ENCODE data around the gene ADK. TPM values are rescaled to one million over a fixed set of nuclear protein-coding genes. Genes with fewer than 3 reads are reported as not detected.
A peak's percentile ranks its signal among the peaks of the same experiment; 100 is the strongest.
"Not testable (repeated sequence)": the region's sequence is repeated elsewhere in the genome, so short reads cannot be mapped to it uniquely, and the experiment has no call there.

Gene ADK
- total RNA-seq, 2 experiments from 2014 or later = 56.5 to 57.4 TPM

DNA sequence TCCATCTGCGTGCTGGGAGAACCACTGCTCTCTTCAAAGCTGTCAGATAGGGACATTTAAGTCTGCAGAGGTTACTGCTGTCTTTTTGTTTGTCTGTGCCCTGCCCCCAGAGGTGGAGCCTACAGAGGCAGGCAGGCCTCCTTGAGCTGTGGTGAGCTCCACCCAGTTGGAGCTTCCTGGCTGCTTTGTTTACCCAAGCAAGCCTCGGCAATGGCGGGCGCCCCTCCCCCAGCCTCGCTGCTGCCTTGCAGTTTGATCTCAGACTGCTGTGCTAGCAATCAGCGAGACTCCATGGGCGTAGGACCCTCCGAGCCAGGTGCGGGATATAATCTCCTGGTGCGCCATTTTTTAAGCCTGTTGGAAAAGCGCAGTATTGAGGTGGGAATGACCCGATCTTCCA, 422.5 kb downstream of the ADK start:
- Mint-ChIP-seq H3K36me3 (peaks cover 55% of the 10 kb centered on the region), H3K4me1 (peaks cover 17% of the 10 kb centered on the region)
- H3K9me3 Mint-ChIP-seq, H3K4me3 Mint-ChIP-seq, H3K27ac Mint-ChIP-seq, DNase-seq, H3K27me3 Mint-ChIP-seq: not testable (repeated sequence)

DNA sequence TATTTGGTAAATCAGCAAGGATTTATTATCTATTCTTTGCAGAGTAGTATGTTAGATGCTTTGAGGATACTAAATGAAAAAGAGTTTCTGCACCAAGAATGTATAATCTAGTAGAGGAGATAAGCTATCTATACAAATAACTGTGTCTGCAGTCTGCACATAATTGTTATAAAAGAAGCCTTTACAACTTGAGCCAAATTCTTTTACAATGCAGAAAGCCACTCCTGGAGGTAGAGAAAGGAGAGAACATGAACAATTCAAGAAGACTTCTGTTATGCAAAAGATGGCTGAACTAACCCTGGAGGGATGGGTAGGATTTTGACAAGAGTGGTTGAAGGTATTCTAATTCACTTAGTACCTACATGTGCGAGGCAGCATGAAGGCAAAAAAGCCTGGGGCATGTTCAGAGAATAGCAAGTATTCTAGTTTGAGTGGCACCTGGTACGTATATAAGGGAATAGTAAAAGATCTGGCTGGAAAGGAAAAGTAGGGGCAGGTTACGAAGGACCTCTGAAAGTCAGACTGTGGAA, 424.2 kb downstream of the ADK start:
- DNase-seq = no peak
- H3K4me1 Mint-ChIP-seq = peaks cover 17% of the 10 kb centered on the region
- H3K27ac Mint-ChIP-seq = no peak overlapping the region
- H3K9me3 Mint-ChIP-seq = peaks cover 7% of the 10 kb centered on the region
- no peak overlapping the region for H3K4me3 Mint-ChIP-seq
- peaks cover 57% of the 10 kb centered on the region for H3K36me3 Mint-ChIP-seq
- no peaks in the 10 kb centered on the region for H3K27me3 Mint-ChIP-seq

DNA sequence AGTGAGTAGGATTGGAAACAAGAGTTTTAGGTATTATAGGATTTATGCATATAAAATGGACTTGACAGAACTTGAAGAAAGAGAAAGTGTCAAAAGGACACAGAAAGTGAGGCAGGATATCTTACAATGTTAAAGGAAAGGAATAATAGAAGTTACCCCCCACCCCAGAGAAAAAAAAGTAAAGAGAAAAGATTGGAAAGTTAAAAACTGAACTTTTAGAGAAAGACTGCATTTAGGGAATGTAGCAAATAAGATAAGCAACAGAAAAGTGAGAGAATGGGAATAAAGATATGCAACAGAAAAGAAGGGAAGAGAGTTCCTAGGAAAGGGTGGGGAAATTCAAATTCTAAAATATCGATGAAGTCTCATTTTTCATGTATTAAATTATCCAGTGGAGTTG, 424.9 kb downstream of the ADK start:
- peaks cover 17% of the 10 kb centered on the region for H3K4me1 Mint-ChIP-seq
- H3K4me3 Mint-ChIP-seq = peak overlapping the region; percentile 35
- H3K27ac Mint-ChIP-seq = peak overlapping the region; percentile 32
- no peak for DNase-seq
- peaks cover 60% of the 10 kb centered on the region for H3K36me3 Mint-ChIP-seq
- peaks cover 10% of the 10 kb centered on the region for H3K9me3 Mint-ChIP-seq
- no peaks in the 10 kb centered on the region for H3K27me3 Mint-ChIP-seq

DNA sequence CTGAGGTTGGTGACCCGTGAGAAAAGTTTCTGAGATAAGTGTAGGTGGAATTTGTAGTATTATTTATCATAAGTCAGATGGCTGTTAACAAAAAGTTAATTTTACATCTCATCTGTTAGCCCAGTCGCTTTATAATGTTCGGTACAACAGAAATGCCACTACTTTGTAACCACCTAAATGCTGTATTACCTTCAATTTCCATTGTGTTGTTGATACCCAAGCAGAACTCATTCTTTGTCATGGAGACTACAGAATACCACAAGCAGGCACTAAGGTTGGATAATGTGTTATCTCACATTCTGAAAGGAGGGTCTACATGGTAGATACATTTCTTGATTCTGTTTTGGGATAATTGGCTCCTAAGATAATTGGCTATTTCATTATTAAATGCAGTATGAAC, 425.6 kb downstream of the ADK start:
- H3K9me3 Mint-ChIP-seq = peaks cover 15% of the 10 kb centered on the region
- no peak for DNase-seq
- H3K4me1 Mint-ChIP-seq = peaks cover 21% of the 10 kb centered on the region
- H3K36me3 Mint-ChIP-seq = peaks cover 62% of the 10 kb centered on the region
- H3K4me3 Mint-ChIP-seq = no peak overlapping the region
- peak overlapping the region; percentile 26 for H3K27ac Mint-ChIP-seq
- H3K27me3 Mint-ChIP-seq = no peaks in the 10 kb centered on the region

DNA sequence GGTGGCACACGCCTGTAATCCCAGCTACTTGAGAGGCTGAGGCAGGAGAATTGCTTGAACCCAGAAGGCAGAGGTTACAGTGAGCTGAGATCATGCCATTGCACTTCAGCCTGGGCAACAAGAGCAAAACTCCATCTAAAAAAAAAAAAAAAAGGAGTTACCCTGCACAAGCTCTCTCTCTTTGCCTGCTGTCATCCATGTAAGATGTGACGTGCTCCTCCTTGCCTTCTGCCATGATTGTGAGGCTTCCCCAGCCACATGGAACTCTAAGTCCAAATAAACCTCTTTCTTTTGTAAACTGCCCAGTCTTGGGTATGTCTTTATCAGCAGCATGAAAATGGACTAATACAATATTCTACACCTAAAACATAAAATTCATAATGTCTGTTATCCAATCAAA, 429.4 kb downstream of the ADK start:
- H3K36me3 Mint-ChIP-seq = peaks cover 47% of the 10 kb centered on the region
- H3K9me3 Mint-ChIP-seq = peaks cover 12% of the 10 kb centered on the region
- H3K4me3 Mint-ChIP-seq, H3K27ac Mint-ChIP-seq, H3K27me3 Mint-ChIP-seq, DNase-seq: not testable (repeated sequence)
- H3K4me1 Mint-ChIP-seq = peaks cover 41% of the 10 kb centered on the region

DNA sequence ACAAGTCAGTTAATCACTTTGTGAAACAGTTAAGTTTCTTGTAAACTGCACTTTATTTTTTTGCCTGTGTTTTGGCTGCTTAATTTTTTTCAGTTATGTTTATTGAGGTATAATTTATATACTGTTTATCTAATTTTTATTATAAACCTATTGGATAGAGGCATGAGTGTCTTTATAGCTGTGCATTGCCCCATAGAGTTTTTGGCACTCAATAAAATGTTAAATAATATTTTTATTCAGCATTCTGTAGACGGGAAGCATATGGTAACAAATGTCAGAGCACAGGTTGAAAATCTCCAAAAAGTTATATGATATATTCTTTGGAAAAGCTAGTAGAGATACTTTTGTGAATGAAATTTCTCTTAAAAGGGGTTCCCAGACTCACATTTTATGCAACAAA, 431.5 kb downstream of the ADK start:
- Mint-ChIP-seq H3K9me3 (peaks cover 12% of the 10 kb centered on the region), H3K36me3 (peaks cover 41% of the 10 kb centered on the region), H3K4me1 (peaks cover 40% of the 10 kb centered on the region), H3K4me3 (no peak overlapping the region), H3K27ac (no peak overlapping the region), H3K27me3 (no peaks in the 10 kb centered on the region)
- no peak for DNase-seq

DNA sequence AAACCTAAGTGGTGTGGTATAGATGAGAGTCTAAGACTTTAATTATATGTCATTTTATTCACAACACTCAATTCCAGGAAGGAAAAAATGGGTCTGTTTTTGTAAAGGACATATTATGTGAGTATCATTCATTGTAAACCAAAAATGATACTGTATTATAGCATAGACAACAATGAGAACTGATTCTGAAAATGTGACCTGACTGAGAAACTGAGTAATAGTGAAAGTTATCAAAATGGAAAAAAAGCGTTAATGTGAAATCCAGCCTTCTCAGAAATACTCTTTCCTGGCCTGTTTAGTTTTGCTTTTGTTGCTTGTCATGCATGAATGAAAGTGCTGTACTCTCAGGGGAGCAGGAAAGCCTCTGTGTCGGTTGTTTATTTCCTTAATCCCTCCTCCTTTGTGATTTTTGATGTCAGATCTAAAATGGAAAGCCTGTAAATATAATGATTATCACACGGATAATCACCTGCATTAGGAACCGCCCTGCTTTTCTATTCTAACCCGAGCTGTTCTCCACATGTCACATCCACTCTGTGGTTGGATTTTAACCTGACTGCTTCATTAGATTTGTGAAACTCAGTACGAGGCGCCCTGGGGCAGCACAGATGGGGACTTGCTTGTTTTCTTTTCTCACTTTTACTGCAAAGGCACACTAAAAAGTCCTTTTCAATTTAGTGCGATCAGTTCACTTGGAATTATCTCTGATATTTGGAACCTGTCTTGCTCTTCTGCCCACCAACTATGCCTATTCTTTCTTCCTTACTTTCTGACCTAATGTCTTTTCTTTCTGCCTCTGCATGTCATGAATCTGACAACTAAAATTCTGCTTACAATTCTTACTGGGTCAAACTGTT, 434.4 kb downstream of the ADK start:
- peaks cover 10% of the 10 kb centered on the region for H3K9me3 Mint-ChIP-seq
- H3K4me3 Mint-ChIP-seq = peak overlapping the region; percentile 79
- H3K36me3 Mint-ChIP-seq = peaks cover 28% of the 10 kb centered on the region
- H3K27ac Mint-ChIP-seq = peak overlapping the region; percentile 94
- no peaks in the 10 kb centered on the region for H3K27me3 Mint-ChIP-seq
- H3K4me1 Mint-ChIP-seq = peaks cover 64% of the 10 kb centered on the region
- peak; percentile 53 for DNase-seq

DNA sequence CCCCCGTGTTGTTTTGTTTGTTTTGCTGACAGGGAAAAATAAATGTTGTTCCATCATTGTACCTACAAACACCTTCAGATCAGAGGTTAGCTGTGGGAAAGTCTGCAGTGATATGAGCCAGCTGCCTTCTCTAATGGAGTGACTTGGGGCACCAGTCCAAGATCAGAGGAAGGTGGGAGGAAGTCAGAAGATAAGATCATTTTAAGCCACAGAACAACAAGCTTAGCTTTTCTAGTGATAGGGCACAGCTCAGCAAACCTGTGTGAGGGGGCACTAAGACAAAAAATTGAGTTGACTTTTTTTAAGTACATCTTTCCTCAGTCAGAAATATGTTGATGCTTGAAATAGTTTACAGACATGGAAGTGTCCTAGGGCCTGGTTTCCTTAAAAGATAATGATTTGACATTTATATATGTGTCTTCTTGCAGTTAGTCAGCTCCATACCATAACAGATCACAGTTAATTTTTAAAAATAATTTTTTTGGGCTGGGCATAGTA, 435.1 kb downstream of the ADK start:
- peak overlapping the region; percentile 94 for H3K27ac Mint-ChIP-seq

DNA sequence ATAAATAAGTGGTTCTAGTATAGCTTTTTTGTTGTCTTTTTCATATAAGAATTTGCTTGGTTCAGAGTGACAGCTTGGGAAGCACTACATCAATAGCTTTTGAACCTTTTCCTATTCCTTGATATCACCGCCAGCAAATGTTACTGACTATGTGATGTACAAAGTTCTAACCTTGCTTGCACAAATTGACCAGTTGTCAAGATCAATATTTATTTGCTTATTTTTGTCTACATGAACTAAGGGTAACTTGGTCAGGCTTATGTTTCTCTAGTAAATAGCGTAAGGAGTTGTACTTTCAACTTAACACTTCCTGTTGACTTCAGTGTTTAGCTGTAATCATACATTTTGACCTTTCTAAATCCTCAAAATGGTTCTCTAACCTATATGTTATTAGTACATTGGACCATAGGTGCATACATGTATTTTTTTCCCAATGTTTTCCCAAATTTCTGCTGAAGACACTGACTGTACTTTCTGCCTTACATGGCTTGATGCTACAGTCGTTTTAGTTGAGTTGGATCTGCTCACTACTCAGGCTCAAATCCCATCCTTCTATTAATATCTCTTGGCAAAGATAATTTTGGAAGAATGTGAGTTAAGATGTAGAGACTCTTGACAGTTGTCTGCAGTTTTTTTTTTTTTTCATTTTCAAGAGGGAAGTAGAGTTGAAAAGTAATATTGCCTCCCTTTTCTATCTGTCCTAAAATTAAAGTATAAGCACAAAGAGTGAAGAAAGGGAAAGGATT, 436.3 kb downstream of the ADK start:
- H3K36me3 Mint-ChIP-seq = peaks cover 21% of the 10 kb centered on the region
- peak overlapping the region; percentile 53 for H3K4me3 Mint-ChIP-seq
- H3K4me1 Mint-ChIP-seq = peaks cover 59% of the 10 kb centered on the region

More for the DNA sequence above, 435.1 kb downstream of the ADK start:
- peak overlapping the region; percentile 79 for H3K4me3 Mint-ChIP-seq
- H3K4me1 Mint-ChIP-seq = peaks cover 64% of the 10 kb centered on the region
- no peaks in the 10 kb centered on the region for H3K27me3 Mint-ChIP-seq
- peaks cover 7% of the 10 kb centered on the region for H3K9me3 Mint-ChIP-seq
- DNase-seq = peak; percentile 47
- H3K36me3 Mint-ChIP-seq = peaks cover 25% of the 10 kb centered on the region

DNA sequence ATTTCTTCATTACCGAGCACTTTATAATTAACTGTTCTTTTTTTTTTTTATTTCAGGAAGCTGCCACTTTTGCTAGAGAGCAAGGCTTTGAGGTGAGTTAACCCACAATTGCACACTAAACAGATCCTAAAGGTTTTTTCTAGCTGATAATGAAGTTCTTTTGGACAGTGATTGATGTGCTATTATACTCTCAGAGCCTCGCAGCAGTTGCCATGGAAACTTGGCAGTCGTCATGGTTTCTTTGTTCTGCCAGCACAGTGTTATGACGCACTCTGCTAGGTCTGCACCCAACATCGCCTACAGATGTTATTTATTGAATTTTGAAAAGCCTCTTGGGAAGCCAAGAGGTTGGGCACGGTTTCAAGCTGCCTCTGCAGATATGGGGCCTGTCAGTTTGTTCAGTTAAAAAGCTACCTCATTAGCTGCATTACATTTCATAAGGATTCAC, 438.2 kb downstream of the ADK start:
- Mint-ChIP-seq H3K4me3 (peak overlapping the region; percentile 40), H3K4me1 (peaks cover 53% of the 10 kb centered on the region)

More for the DNA sequence above, 436.3 kb downstream of the ADK start:
- Mint-ChIP-seq H3K9me3 (peaks cover 2% of the 10 kb centered on the region), H3K27ac (peak overlapping the region; percentile 88), H3K27me3 (no peaks in the 10 kb centered on the region)
- DNase-seq = no peak

DNA sequence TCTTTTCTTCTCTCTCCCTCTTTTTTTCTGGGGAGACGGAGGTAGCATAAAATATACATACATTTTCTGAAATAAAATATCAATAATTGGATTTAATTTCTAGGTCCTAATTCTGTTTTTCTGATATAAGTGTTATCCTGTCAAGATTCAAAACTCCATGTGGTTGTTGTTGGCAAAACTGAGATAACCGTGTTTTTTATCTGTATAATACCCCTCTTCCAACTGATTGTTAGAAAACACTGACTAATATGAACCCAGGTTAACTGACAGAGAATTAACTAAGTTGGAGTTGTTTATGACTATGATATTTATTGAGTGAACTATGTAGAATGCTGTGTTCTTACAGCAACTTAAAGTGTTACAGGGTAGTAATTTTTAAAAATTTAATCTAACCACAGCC, 438.8 kb downstream of the ADK start:
- H3K27ac Mint-ChIP-seq = peak overlapping the region; percentile 86
- no peak overlapping the region for H3K4me3 Mint-ChIP-seq
- H3K27me3 Mint-ChIP-seq = no peaks in the 10 kb centered on the region
- peaks cover 22% of the 10 kb centered on the region for H3K36me3 Mint-ChIP-seq
- peaks cover 49% of the 10 kb centered on the region for H3K4me1 Mint-ChIP-seq
- no peaks in the 10 kb centered on the region for H3K9me3 Mint-ChIP-seq
- no peak for DNase-seq

More for the DNA sequence above, 438.2 kb downstream of the ADK start:
- peak overlapping the region; percentile 86 for H3K27ac Mint-ChIP-seq
- peaks cover 22% of the 10 kb centered on the region for H3K36me3 Mint-ChIP-seq
- no peaks in the 10 kb centered on the region for H3K27me3 Mint-ChIP-seq
- DNase-seq = peak; percentile 85
- H3K9me3 Mint-ChIP-seq = no peaks in the 10 kb centered on the region

DNA sequence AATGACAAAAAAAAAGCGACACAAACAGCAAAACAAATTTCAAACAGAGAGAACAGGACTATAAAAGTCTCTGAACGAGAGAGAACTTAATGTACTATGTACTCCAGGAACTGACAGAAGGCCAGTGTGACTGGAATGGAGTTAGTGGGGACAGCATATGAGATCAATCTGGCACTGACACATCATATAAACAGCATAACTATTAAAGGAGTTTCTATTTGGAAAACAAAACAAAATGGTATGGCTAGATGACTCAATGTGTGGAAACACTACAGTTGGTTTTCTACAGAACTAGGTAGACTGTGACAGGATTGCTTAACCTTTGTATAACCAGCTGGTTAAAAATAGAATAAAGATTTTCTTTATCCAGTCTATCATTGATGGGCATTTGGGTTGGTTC, 442.4 kb downstream of the ADK start:
- Mint-ChIP-seq H3K4me3 (no peak overlapping the region), H3K4me1 (peaks cover 29% of the 10 kb centered on the region), H3K9me3 (no peaks in the 10 kb centered on the region), H3K27ac (no peak overlapping the region), H3K36me3 (peaks cover 18% of the 10 kb centered on the region), H3K27me3 (no peaks in the 10 kb centered on the region)
- DNase-seq = no peak

DNA sequence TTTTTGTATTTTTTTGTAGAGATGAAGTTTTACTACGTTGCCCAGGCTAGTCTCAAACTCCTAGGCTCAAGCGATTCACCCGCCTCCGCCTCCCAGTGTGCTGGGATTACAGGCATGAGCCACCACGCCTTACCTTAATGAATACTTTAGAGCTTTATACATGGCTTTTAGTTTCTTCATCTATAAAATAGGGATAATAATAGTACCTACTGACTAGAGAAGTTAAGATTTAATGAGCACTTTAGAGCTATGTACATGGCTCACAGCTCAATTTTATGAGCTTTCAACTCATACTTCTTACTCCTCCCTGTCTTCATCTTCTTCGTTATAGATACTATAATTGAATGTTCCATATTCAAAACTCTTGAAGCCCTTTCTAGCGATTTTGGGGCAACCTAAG, 445.7 kb downstream of the ADK start:
- peaks cover 14% of the 10 kb centered on the region for H3K4me1 Mint-ChIP-seq
- no peak overlapping the region for H3K4me3 Mint-ChIP-seq
- DNase-seq = no peak
- peaks cover 15% of the 10 kb centered on the region for H3K36me3 Mint-ChIP-seq
- H3K27me3 Mint-ChIP-seq = no peaks in the 10 kb centered on the region
- no peak overlapping the region for H3K27ac Mint-ChIP-seq
- no peaks in the 10 kb centered on the region for H3K9me3 Mint-ChIP-seq

DNA sequence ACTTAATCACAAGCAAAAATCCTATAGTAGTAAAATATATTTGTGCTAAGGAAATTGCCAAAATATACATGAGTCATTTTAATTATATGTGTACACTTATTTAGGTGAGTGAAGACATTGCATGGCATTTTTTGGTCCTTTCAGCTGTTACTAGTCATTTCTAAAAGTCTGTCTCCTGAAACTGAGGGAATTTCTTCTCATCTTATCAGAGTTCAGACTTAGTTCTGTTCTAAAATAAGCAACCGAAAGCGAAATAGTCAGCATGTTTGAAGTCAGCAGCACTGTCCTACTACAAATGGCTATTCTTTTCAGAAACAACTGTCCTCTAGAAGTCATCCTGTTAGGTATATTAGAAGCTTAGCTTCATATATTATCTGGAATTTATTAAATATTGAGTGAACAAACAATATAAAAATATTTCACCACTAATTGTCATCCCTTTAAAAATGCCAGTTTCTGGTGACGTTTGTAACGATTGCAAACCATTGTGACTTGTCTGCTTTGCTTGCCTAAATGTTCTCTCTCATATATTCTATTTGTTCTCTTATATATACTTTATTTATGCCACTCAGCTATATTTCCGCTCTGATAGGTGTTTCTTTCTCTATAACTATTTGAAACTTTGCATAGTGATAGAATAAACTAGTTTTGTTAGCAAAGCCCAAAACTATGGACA, 448.0 kb downstream of the ADK start:
- Mint-ChIP-seq H3K27ac (no peak overlapping the region), H3K9me3 (peaks cover 4% of the 10 kb centered on the region), H3K36me3 (peaks cover 30% of the 10 kb centered on the region), H3K27me3 (no peaks in the 10 kb centered on the region), H3K4me3 (no peak overlapping the region), H3K4me1 (peaks cover 6% of the 10 kb centered on the region)
- no peak for DNase-seq
